WTC11 (cell line): ENCODE results near the gene MAP4K4. TPM values are rescaled to one million over a fixed set of nuclear protein-coding genes. Genes with fewer than 3 reads are reported as not detected.

ENCODE experiments used
- ATAC-seq: fragments of 200-7000 bp; cut with Tn5 transposase; 2 replicates; pipeline ENCODE4 v1.10.0; 2021; ENCODE audit warnings: mild to moderate bottlenecking, moderate library complexity
- CTCF ChIA-PET: fragments of 300-600 bp; sonication (Branson Sonifier 250); formaldehyde crosslinking; loops from one replicate; lab custom pipeline; 2021; ENCODE audit warnings: antibody characterized with exemption; lab: Charles Lee
- POLR2A ChIA-PET: fragments of 350-600 bp; sonication (Branson Sonifier 250); formaldehyde crosslinking; loops from one replicate; lab custom pipeline; 2021; ENCODE audit warnings: antibody characterized with exemption; lab: Charles Lee
- DNase-seq: peaks from one replicate; pipeline ENCODE4 v3.0.0; 2021; ENCODE audit warnings: low spot score
- H3K27ac Mint-ChIP-seq: 2 replicates; pipeline ENCODE4 v1.8.0; 2021; ENCODE audit warnings: mixed read lengths
- H3K27me3 Mint-ChIP-seq: 2 replicates; pipeline ENCODE4 v1.8.0; 2021; ENCODE audit warnings: low read depth, mild to moderate bottlenecking, moderate library complexity, mixed read lengths
- H3K36me3 Mint-ChIP-seq: 2 replicates; pipeline ENCODE4 v1.8.0; 2021; ENCODE audit warnings: mixed read lengths
- H3K4me1 Mint-ChIP-seq: 2 replicates; pipeline ENCODE4 v1.8.0; 2022; ENCODE audit warnings: mixed read lengths
- H3K4me3 Mint-ChIP-seq: 2 replicates; pipeline ENCODE4 v1.8.0; 2021; ENCODE audit warnings: mild to moderate bottlenecking, moderate library complexity, mixed read lengths
- H3K9me3 Mint-ChIP-seq: 2 replicates; pipeline ENCODE4 v1.8.0; 2021; ENCODE audit warnings: mixed read lengths
- ATF6 ChIP-seq: sonication (generic); formaldehyde crosslinking; IDR thresholded peaks from 2 replicates; pipeline ENCODE4 v1.8.1; 2023; ENCODE audit warnings: mild to moderate bottlenecking, missing genetic modification reagents
- CBFB ChIP-seq: sonication (generic); formaldehyde crosslinking; IDR thresholded peaks from 2 replicates; pipeline ENCODE4 v1.8.1; 2022; ENCODE audit warnings: mild to moderate bottlenecking, low read depth, missing genetic modification reagents
- ESRRA ChIP-seq: sonication (generic); formaldehyde crosslinking; IDR thresholded peaks from 2 replicates; pipeline ENCODE4 v1.8.1; 2022; ENCODE audit warnings: mild to moderate bottlenecking, missing genetic modification reagents, borderline replicate concordance
- GRHL2 ChIP-seq: fragments of 250-450 bp; sonication (Bioruptor Pico); IDR thresholded peaks from 2 replicates; pipeline ENCODE4 v1.8.0; 2022; ENCODE audit warnings: mild to moderate bottlenecking, moderate library complexity; ENCODE audit not compliant: insufficient replicate concordance, severe bottlenecking
- GTF2I ChIP-seq: fragments of 250-450 bp; sonication (Bioruptor Pico); conservative IDR thresholded peaks from 2 replicates; pipeline ENCODE4 v1.4.0; 2021; ENCODE audit warnings: mild to moderate bottlenecking
- IRF1 ChIP-seq: sonication (generic); formaldehyde crosslinking; IDR thresholded peaks from 2 replicates; pipeline ENCODE4 v1.8.0; 2023; ENCODE audit warnings: missing genetic modification reagents
- NFE2L1 ChIP-seq: sonication (generic); formaldehyde crosslinking; IDR thresholded peaks from 2 replicates; pipeline ENCODE4 v1.8.1; 2023; ENCODE audit warnings: missing genetic modification reagents
- NR2C2 ChIP-seq: sonication (generic); formaldehyde crosslinking; IDR thresholded peaks from 2 replicates; pipeline ENCODE4 v1.8.0; 2022; ENCODE audit warnings: mild to moderate bottlenecking, missing genetic modification reagents
- NR3C1 ChIP-seq: sonication (generic); formaldehyde crosslinking; conservative IDR thresholded peaks from 2 replicates; pipeline ENCODE4 v1.8.1; 2023; ENCODE audit warnings: low read depth, mild to moderate bottlenecking, missing genetic modification reagents
- RELA ChIP-seq: sonication (generic); formaldehyde crosslinking; IDR thresholded peaks from 2 replicates; pipeline ENCODE4 v1.8.1; 2022; ENCODE audit warnings: missing genetic modification reagents, mild to moderate bottlenecking, borderline replicate concordance
- SOX15 ChIP-seq: fragments of 250-450 bp; sonication (Bioruptor Pico); IDR thresholded peaks from 2 replicates; pipeline ENCODE4 v1.9.0; 2021; ENCODE audit warnings: mild to moderate bottlenecking
- TEAD1 ChIP-seq: sonication (generic); formaldehyde crosslinking; IDR thresholded peaks from 2 replicates; pipeline ENCODE4 v1.8.0; 2022; ENCODE audit warnings: mild to moderate bottlenecking, missing genetic modification reagents
- TEAD4 ChIP-seq: sonication (generic); formaldehyde crosslinking; IDR thresholded peaks from 2 replicates; pipeline ENCODE4 v1.8.0; 2022; ENCODE audit warnings: mild to moderate bottlenecking, missing genetic modification reagents
- TP53 ChIP-seq: sonication (generic); formaldehyde crosslinking; IDR thresholded peaks from 2 replicates; pipeline ENCODE4 v1.8.1; 2023; ENCODE audit warnings: mild to moderate bottlenecking, missing genetic modification reagents
- USF2 ChIP-seq: sonication (generic); formaldehyde crosslinking; IDR thresholded peaks from 2 replicates; pipeline ENCODE4 v1.8.1; 2023; ENCODE audit warnings: mild to moderate bottlenecking, missing genetic modification reagents, moderate library complexity
- ZNF263 ChIP-seq: sonication (generic); formaldehyde crosslinking; IDR thresholded peaks from 2 replicates; pipeline ENCODE4 v1.8.1; 2022; ENCODE audit warnings: low read depth, mild to moderate bottlenecking, moderate library complexity, missing genetic modification reagents
- ZNF281 ChIP-seq: sonication (generic); formaldehyde crosslinking; IDR thresholded peaks from 2 replicates; pipeline ENCODE4 v1.8.0; 2023; ENCODE audit warnings: mild to moderate bottlenecking, missing genetic modification reagents
- ZNF416 ChIP-seq: fragments of 250-450 bp; sonication (Bioruptor Pico); IDR thresholded peaks from 2 replicates; pipeline ENCODE4 v1.9.0; 2021; ENCODE audit warnings: mild to moderate bottlenecking, inconsistent platforms
- ZNF423 ChIP-seq: fragments of 250-450 bp; sonication (Bioruptor Pico); IDR thresholded peaks from 2 replicates; pipeline ENCODE4 v2.1.2; 2022; ENCODE audit warnings: mild to moderate bottlenecking, moderate library complexity
- total RNA-seq: library from RNA; stranded (reverse); gene quantifications from 3 replicates; pipeline ENCODE4 v1.2.3, GENCODE V29; 2021
- TF ChIP-seq, protein P1 (sequence below): sonication (generic); formaldehyde crosslinking; IDR thresholded peaks from 2 replicates; pipeline ENCODE4 v1.8.1; 2022; ENCODE audit warnings: mild to moderate bottlenecking, missing genetic modification reagents, moderate library complexity, borderline replicate concordance
- TF ChIP-seq, protein P2 (sequence below): fragments of 250-450 bp; sonication (Bioruptor Pico); IDR thresholded peaks from 2 replicates; pipeline ENCODE4 v2.1.2; 2022; ENCODE audit warnings: mild to moderate bottlenecking, moderate library complexity
- TF ChIP-seq, protein P3 (sequence below): fragments of 250-450 bp; sonication (Bioruptor Pico); IDR thresholded peaks from 2 replicates; pipeline ENCODE4 v1.8.0; 2021; ENCODE audit warnings: mild to moderate bottlenecking

Gene MAP4K4
- total RNA-seq, 1 experiment from 2014 or later, result 112 TPM

DNA sequence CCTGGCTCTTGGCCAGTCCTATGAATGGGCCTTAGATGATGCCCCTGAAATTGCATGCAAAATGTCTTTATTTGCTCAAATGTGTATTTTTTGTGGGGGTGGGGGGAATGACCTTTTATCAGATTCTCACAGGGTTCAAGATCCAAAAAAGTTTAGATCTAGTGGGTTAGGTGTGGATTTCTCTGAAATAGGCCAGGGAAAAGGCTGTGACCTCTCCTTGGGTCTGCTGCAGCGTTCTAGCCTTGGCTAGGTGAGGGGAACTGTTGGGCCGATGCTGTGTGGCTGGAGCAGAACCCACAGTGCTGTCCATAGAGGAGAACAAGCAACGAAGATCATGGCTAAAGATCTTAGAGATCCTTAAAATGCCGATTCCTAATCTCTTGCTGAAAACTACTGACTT lies 163.9 kb downstream of the MAP4K4 start:
- POLR2A ChIA-PET, result no interaction called here
- DNase-seq (no peak), ATAC-seq (no peak)
- H3K36me3 Mint-ChIP-seq, result peaks cover 43% of the 10 kb centered on the region
- no peaks in the 10 kb centered on the region for H3K27me3 Mint-ChIP-seq
- H3K9me3 Mint-ChIP-seq, result no peaks in the 10 kb centered on the region
- peak overlapping the region; percentile 30; the same call in 1 of the 2 replicates for H3K27ac Mint-ChIP-seq
- no peak overlapping the region for H3K4me3 Mint-ChIP-seq
- no peak for TF ChIP-seq GTF2I (CRISPR knock-in tag)
- TF ChIP-seq, protein P1, sequence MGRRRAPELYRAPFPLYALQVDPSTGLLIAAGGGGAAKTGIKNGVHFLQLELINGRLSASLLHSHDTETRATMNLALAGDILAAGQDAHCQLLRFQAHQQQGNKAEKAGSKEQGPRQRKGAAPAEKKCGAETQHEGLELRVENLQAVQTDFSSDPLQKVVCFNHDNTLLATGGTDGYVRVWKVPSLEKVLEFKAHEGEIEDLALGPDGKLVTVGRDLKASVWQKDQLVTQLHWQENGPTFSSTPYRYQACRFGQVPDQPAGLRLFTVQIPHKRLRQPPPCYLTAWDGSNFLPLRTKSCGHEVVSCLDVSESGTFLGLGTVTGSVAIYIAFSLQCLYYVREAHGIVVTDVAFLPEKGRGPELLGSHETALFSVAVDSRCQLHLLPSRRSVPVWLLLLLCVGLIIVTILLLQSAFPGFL, result no peak
- no peak for TF ChIP-seq NR2C2 (CRISPR knock-in tag)
- TF ChIP-seq GRHL2 (CRISPR knock-in tag), result no peak
- TF ChIP-seq ESRRA (CRISPR knock-in tag), result no peak
- no peak for TF ChIP-seq TP53 (CRISPR knock-in tag)
- no peak for TF ChIP-seq NR3C1 (CRISPR knock-in tag)
- TF ChIP-seq NFE2L1 (CRISPR knock-in tag), result no peak
- no peak for TF ChIP-seq IRF1
- no peak for TF ChIP-seq RELA (CRISPR knock-in tag)
- no peak for TF ChIP-seq ATF6 (CRISPR knock-in tag)
- no peak for TF ChIP-seq SOX15 (CRISPR knock-in tag)
- TF ChIP-seq, protein P2, sequence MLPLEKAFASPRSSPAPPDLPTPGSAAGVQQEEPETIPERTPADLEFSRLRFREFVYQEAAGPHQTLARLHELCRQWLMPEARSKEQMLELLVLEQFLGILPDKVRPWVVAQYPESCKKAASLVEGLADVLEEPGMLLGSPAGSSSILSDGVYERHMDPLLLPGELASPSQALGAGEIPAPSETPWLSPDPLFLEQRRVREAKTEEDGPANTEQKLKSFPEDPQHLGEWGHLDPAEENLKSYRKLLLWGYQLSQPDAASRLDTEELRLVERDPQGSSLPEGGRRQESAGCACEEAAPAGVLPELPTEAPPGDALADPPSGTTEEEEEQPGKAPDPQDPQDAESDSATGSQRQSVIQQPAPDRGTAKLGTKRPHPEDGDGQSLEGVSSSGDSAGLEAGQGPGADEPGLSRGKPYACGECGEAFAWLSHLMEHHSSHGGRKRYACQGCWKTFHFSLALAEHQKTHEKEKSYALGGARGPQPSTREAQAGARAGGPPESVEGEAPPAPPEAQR (CRISPR knock-in tag), result no peak
- TF ChIP-seq TEAD4 (CRISPR knock-in tag), result no peak
- no peak for TF ChIP-seq TEAD1 (CRISPR knock-in tag)
- TF ChIP-seq ZNF263 (CRISPR knock-in tag), result no peak
- no peak for TF ChIP-seq USF2
- TF ChIP-seq ZNF416 (CRISPR knock-in tag), result no peak
- TF ChIP-seq, protein P3, sequence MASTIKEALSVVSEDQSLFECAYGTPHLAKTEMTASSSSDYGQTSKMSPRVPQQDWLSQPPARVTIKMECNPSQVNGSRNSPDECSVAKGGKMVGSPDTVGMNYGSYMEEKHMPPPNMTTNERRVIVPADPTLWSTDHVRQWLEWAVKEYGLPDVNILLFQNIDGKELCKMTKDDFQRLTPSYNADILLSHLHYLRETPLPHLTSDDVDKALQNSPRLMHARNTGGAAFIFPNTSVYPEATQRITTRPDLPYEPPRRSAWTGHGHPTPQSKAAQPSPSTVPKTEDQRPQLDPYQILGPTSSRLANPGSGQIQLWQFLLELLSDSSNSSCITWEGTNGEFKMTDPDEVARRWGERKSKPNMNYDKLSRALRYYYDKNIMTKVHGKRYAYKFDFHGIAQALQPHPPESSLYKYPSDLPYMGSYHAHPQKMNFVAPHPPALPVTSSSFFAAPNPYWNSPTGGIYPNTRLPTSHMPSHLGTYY, result no peak
- TF ChIP-seq CBFB (CRISPR knock-in tag), result no peak
- TF ChIP-seq, all 79 proteins: peak for 0
- CTCF ChIA-PET, result no interaction called here
- peaks cover 15% of the 10 kb centered on the region for H3K4me1 Mint-ChIP-seq

DNA sequence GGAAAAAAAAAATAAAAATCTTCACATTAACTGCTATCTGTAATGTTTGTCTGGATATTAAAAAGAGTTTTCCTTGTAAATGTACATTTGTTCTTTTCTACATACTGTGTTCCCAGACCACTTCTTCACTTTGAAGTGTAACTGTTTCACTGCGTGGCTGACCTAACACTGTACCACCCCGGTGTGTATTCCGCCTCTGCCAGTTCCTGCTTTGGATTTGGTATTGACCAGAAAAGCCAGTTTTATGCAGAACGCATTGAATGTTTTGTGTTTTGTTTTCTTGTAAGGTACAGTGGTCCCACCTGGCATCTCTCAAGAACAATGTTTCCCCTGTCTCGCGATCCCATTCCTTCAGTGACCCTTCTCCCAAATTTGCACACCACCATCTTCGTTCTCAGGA lies 166.0 kb downstream of the MAP4K4 start:
- POLR2A ChIA-PET, result no interaction called here
- Mint-ChIP-seq H3K36me3 (peaks cover 59% of the 10 kb centered on the region), H3K27ac (no peak overlapping the region)

More for the DNA sequence above, 166.0 kb downstream of the MAP4K4 start:
- Mint-ChIP-seq H3K27me3 (no peaks in the 10 kb centered on the region), H3K4me3 (no peak overlapping the region), H3K9me3 (no peaks in the 10 kb centered on the region), H3K4me1 (peaks cover 10% of the 10 kb centered on the region)
- CTCF ChIA-PET, result no interaction called here
- TF ChIP-seq ESRRA (CRISPR knock-in tag), result no peak
- no peak for TF ChIP-seq ZNF281 (CRISPR knock-in tag)
- no peak for TF ChIP-seq ZNF423
- no peak for DNase-seq
- no peak for ATAC-seq
